K562 (cell line): ENCODE data around the gene RUNX3. TPM values are rescaled to one million over a fixed set of nuclear protein-coding genes. Genes with fewer than 3 reads are reported as not detected.

Experiments
- ATAC-seq: fragments of 200-7000 bp; cut with Tn5 transposase; 3 replicates; pipeline ENCODE4 v1.9.1; 2020; ENCODE audit warnings: moderate library complexity
- BruUV-seq: library from RNA; stranded (reverse); fragments of 400-500 nt; replicated peaks from 2 replicates; lab custom pipeline; 2021; lab: Mats Ljungman, UMichigan
- CTCF ChIA-PET: fragments of 300-600 bp; formaldehyde crosslinking; extraction: SDS; loops from one replicate; lab custom pipeline; 2021; ENCODE audit warnings: low intra/inter-chr PET ratio; lab: Yijun Ruan, JAX
- POLR2A ChIA-PET: fragments of 300-600, 350-650 bp; sonication (Branson Sonifier 250); formaldehyde crosslinking; extraction: SDS; loops from one replicate; lab custom pipeline; 2021; ENCODE audit warnings: antibody characterized with exemption, inconsistent platforms; lab: Yijun Ruan, JAX
- DNase-seq, 4 experiments: peaks; one replicate each; pipeline versions ENCODE4 v3.0.0 to v3.0.0-alpha.2; 2011 to 2018; ENCODE audit warnings: low spot score in 3 of 4, mixed read lengths in 3 of 4; ENCODE audit errors: extremely low read depth in 1 of 4
- FAIRE-seq: peaks from 2 replicates; lab custom pipeline; 2011; peaks lifted over from hg19 to GRCh38; lab: Jason Lieb, UNC
- H2AFZ ChIP-seq: 2 replicates; pipeline ENCODE4 v1.6.0; 2011; ENCODE audit warnings: low read depth, low read length, control low read depth, inconsistent platforms
- H3K27ac ChIP-seq: fragments of 200-600 bp; 3 replicates; pipeline ENCODE4 v1.8.0; 2011; ENCODE audit warnings: low read depth, mild to moderate bottlenecking, control low read depth, inconsistent platforms, low read length, moderate library complexity, mixed read lengths; ENCODE audit errors: extremely low read depth
- H3K27me3 ChIP-seq, 2 experiments: fragments of 300-600 bp in 1 of 2; 2 replicates in 1 of 2; 3 replicates in 1 of 2; pipeline versions ENCODE4 v1.6.0 to v1.8.0; 2011; ENCODE audit warnings: inconsistent platforms in 2 of 2, low read length in 2 of 2, mild to moderate bottlenecking in 1 of 2, mixed read lengths in 1 of 2, moderate library complexity in 1 of 2; ENCODE audit not compliant: control insufficient read depth in 2 of 2, insufficient read depth in 2 of 2
- H3K36me3 ChIP-seq: fragments of 300-600 bp; 3 replicates; pipeline ENCODE4 v1.8.0; 2011; ENCODE audit warnings: mild to moderate bottlenecking, low read length, inconsistent platforms; ENCODE audit not compliant: control insufficient read depth, insufficient read depth
- H3K4me1 ChIP-seq, 2 experiments: fragments of 200-600 bp in 1 of 2; replicated peaks in 1 of 2; 2 replicates in 1 of 2; 3 replicates in 1 of 2; pipeline versions ENCODE4 v1.5.1 to v1.8.0; 2011; ENCODE audit warnings: inconsistent platforms in 2 of 2, low read length in 2 of 2, mild to moderate bottlenecking in 1 of 2, mixed read lengths in 1 of 2, moderate library complexity in 1 of 2; ENCODE audit not compliant: control insufficient read depth in 2 of 2, insufficient read depth in 2 of 2
- H3K4me2 ChIP-seq: 2 replicates; pipeline ENCODE4 v1.6.1; 2011; ENCODE audit warnings: low read length, control low read depth, inconsistent platforms, mixed read lengths; ENCODE audit not compliant: insufficient read depth
- H3K4me3 ChIP-seq: fragments of 200-600 bp; sonication (generic), shearing (Covaris generic); 2 replicates; pipeline ENCODE4 v1.5.1; 2016; ENCODE audit warnings: control low read depth, inconsistent platforms
- H3K79me2 ChIP-seq: fragments of 200-600 bp; 3 replicates; pipeline ENCODE4 v1.8.0; 2011; ENCODE audit warnings: low read length, inconsistent platforms; ENCODE audit not compliant: control insufficient read depth, insufficient read depth
- H3K9ac ChIP-seq, 2 experiments: 2 replicates each; pipeline versions ENCODE4 v1.6.0 to v1.6.1; 2011; ENCODE audit warnings: low read depth in 2 of 2, low read length in 2 of 2, control low read depth in 1 of 2, inconsistent platforms in 1 of 2, mild to moderate bottlenecking in 1 of 2, mixed read lengths in 1 of 2; ENCODE audit not compliant: insufficient read depth in 1 of 2
- H3K9me1 ChIP-seq: one replicate; pipeline ENCODE4 v1.6.0; 2011; ENCODE audit warnings: inconsistent platforms, mild to moderate bottlenecking, low read length, moderate library complexity; ENCODE audit not compliant: control insufficient read depth, insufficient read depth
- H3K9me3 ChIP-seq: replicated peaks from 2 replicates; pipeline ENCODE4 v1.5.1; 2011; ENCODE audit warnings: low read depth, low read length, inconsistent platforms; ENCODE audit not compliant: control insufficient read depth, insufficient read depth
- H4K20me1 ChIP-seq: replicated peaks from 2 replicates; pipeline ENCODE4 v1.6.1; 2011; ENCODE audit warnings: low read length, inconsistent platforms, mixed read lengths; ENCODE audit not compliant: control insufficient read depth, insufficient read depth
- ATF1 ChIP-seq, 2 experiments: fragments of 450-650 bp in 1 of 2; IDR thresholded peaks; 2 replicates each; pipeline ENCODE4 v1.6.1; 2016; ENCODE audit warnings: missing compliant biosample characterization in 1 of 2, missing genetic modification characterization in 1 of 2
- FOSL1 ChIP-seq: fragments of 200-800 bp; sonication (Bioruptor generic); conservative IDR thresholded peaks from 2 replicates; pipeline ENCODE4 v1.6.1; 2016; ENCODE audit warnings: missing genetic modification characterization, missing compliant biosample characterization
- WGBS: fragments of 100-300 bp; shearing (Covaris generic); methylation state at CpG from one replicate; pipeline ENCODE4 v1.1.6; 2016; ENCODE audit warnings: low coverage, mixed read lengths; ENCODE audit not compliant: insufficient coverage; ENCODE audit errors: missing lambda C conversion rate; 5-methylcytosine and 5-hydroxymethylcytosine counted together
- in situ Hi-C: fragments of 300-500 bp; cut with MboI; formaldehyde crosslinking; loops from 4 replicates; pipeline ENCODE4 v1.15.0; 2018; ENCODE audit warnings: inconsistent platforms, mixed read lengths
- intact Hi-C: fragments of 100-400 bp; cut with micrococcal nuclease; formaldehyde crosslinking; loops from 2 replicates; pipeline ENCODE4 v1.14.2; 2022
- polyA plus RNA-seq, 8 experiments: library from polyadenylated mRNA; depleted of rRNA in 4 of 8; stranded (reverse) in 5 of 8; unstranded in 3 of 8; fragments of >200 nt; fragmentation: Nextera tagmentation in 2 of 8; fragmentation: Illumina TruSeq in 1 of 8; extraction: Ambion mirVana in 2 of 8; extraction: Trizol in 1 of 8; gene quantifications; 2 replicates each; pipeline versions ENCODE4 v1.2.1 to v1.2.3, GENCODE V29; 2011 to 2014; ENCODE audit warnings: inconsistent platforms in 1 of 8, missing spikeins in 1 of 8
- total RNA-seq, 7 experiments: library from RNA; depleted of rRNA in 6 of 7; stranded (reverse); fragments of >200 nt in 6 of 7; fragmentation: Illumina TruSeq in 2 of 7; extraction: Trizol in 2 of 7; gene quantifications; 2 replicates each; pipeline versions ENCODE4 v1.2.1 to v1.2.3, GENCODE V29; 2011 to 2021; ENCODE audit warnings: low replicate concordance in 1 of 7
- TF ChIP-seq, protein P1 (sequence below): fragments of 250-450 bp; sonication (Bioruptor Pico); IDR thresholded peaks from 2 replicates; pipeline ENCODE4 v1.6.1; 2021; ENCODE audit warnings: mild to moderate bottlenecking

RUNX3 gene
- total and polyA plus RNA-seq, 9 of the 15 experiments (the other 6 are each of a cell fraction or from before 2014, with no cell fraction given): 0.01 to 0.64 (median 0.09) TPM

DNA sequence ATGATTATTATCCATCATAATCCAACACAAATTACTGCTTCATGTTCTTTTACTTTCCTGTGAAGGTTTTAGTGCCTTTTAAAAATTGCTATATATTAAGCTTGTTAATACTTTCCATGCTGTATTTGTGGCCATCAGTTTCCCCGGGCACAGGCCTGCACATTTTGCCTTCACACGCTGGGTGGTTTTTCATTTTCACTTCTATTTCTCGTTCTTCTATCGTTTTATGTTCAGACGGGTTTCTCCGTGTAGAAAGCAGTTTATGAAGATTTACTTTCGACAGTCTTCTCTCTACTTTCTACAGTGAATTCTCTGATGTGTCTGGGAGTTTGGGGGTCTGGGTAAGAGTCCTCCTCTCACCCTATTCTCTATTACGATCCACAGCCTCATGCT, 9.5 kb downstream of the RUNX3 start:
- Histone ChIP-seq H3K9me3 (no peaks in the 10 kb centered on the region), H2AFZ (no peak overlapping the region), H3K27ac (no peak overlapping the region), H3K9me1 (no peaks in the 10 kb centered on the region), H3K4me2 (no peak overlapping the region), H3K36me3 (no peaks in the 10 kb centered on the region), H3K79me2 (no peaks in the 10 kb centered on the region), H3K4me3 (no peak overlapping the region), H3K9ac (no peak overlapping the region), H3K27me3 (peaks cover 52 to 79% of the 10 kb centered on the region in 2 experiments), H4K20me1 (0 out of 2 replicates have a peak, but pooled peaks cover 5% of the 10 kb centered on the region), H3K4me1 (peaks cover 0 to 10% of the 10 kb centered on the region in 2 experiments; a peak in 1 of 5 replicates)
- DNase-seq (no peak), ATAC-seq (no peak), FAIRE-seq (no peak)
- BruUV-seq: no TSS peak
- in situ Hi-C loops (no loop called here), intact Hi-C loops (loop anchor here (5.0 kb wide), 1 partner anchor 73 kb away; no protein-coding TSS in a partner anchor)
- no peak for TF ChIP-seq ATF1 (CRISPR knock-in tag; IDR thresholded peaks at IDR 0.05)
- TF ChIP-seq ATF1 (tag; IDR thresholded peaks at IDR 0.05): peak; percentile 33; the same call in 1 of the 2 replicates
- TF ChIP-seq, protein P1, sequence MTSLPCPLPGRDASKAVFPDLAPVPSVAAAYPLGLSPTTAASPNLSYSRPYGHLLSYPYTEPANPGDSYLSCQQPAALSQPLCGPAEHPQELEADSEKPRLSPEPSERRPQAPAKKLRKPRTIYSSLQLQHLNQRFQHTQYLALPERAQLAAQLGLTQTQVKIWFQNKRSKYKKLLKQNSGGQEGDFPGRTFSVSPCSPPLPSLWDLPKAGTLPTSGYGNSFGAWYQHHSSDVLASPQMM (CRISPR knock-in tag): no peak
- TF ChIP-seq FOSL1 (tag): 0 out of 2 replicates have a peak, but pooled peaks have one; percentile 0
- WGBS: 1% methylated on average over 8 of the region's 8 CpGs
- ChIA-PET POLR2A (interaction anchor here (1.0 kb wide), 1 partner anchor 20 kb away, joined by 3 read pairs; no protein-coding TSS in a partner anchor), CTCF (no interaction called here)
